IMR-90 (cell line): Measurements from ENCODE around the gene ZFP90. TPM values are rescaled to one million over a fixed set of nuclear protein-coding genes. Genes with fewer than 3 reads are reported as not detected.

Source experiments
- ATAC-seq: fragments of 200-7000 bp; cut with Tn5 transposase; 2 replicates; pipeline ENCODE4 v1.9.1; 2020; ENCODE audit warnings: low read depth, mild to moderate bottlenecking, moderate library complexity
- BruUV-seq: library from RNA; stranded (reverse); fragments of 400-500 nt; replicated peaks from 2 replicates; lab custom pipeline; 2021; lab: Mats Ljungman, UMichigan
- CTCF ChIA-PET: fragments of 300-600 bp; formaldehyde crosslinking; extraction: SDS; loops from one replicate; lab custom pipeline; 2021; ENCODE audit warnings: antibody characterized with exemption; lab: Yijun Ruan, JAX
- POLR2A ChIA-PET: fragments of 300-600 bp; sonication (Branson Sonifier 250); formaldehyde crosslinking; loops from one replicate; lab custom pipeline; 2022; ENCODE audit warnings: antibody characterized with exemption; ENCODE audit not compliant: unreplicated experiment; lab: Charles Lee
- DNase-seq: peaks from one replicate; pipeline ENCODE4 v3.0.0; 2013
- H2AFZ ChIP-seq: replicated peaks from 2 replicates; pipeline ENCODE3; 2013; ENCODE audit warnings: low read length, mild to moderate bottlenecking; ENCODE audit not compliant: poor library complexity
- H2AK5ac ChIP-seq: 2 replicates; pipeline ENCODE4 v1.6.1; 2013; ENCODE audit warnings: low read depth, low read length, inconsistent platforms
- H2AK9ac ChIP-seq: replicated peaks from 2 replicates; pipeline ENCODE3; 2013; ENCODE audit warnings: mild to moderate bottlenecking, low read depth, low read length, moderate library complexity; ENCODE audit not compliant: poor library complexity
- H2BK120ac ChIP-seq: 2 replicates; pipeline ENCODE4 v1.6.1; 2013; ENCODE audit warnings: low read depth, low read length, inconsistent platforms
- H2BK15ac ChIP-seq: 3 replicates; pipeline ENCODE4 v1.6.1; 2013; ENCODE audit warnings: low read depth, low read length, inconsistent platforms
- H2BK20ac ChIP-seq: 2 replicates; pipeline ENCODE4 v1.6.1; 2013; ENCODE audit warnings: low read depth, mild to moderate bottlenecking, inconsistent platforms, low read length, moderate library complexity
- H2BK5ac ChIP-seq: 2 replicates; pipeline ENCODE4 v1.6.1; 2013; ENCODE audit warnings: mild to moderate bottlenecking, low read depth, low read length, inconsistent platforms; ENCODE audit not compliant: poor library complexity, severe bottlenecking
- H3K14ac ChIP-seq: replicated peaks from 2 replicates; pipeline ENCODE4 v1.6.1; 2013; ENCODE audit warnings: low read depth, low read length, inconsistent platforms
- H3K18ac ChIP-seq: 2 replicates; pipeline ENCODE4 v1.6.1; 2013; ENCODE audit warnings: low read depth, low read length, control low read depth
- H3K23ac ChIP-seq: 2 replicates; pipeline ENCODE4 v1.6.1; 2013; ENCODE audit warnings: low read depth, low read length, inconsistent platforms
- H3K27ac ChIP-seq: 2 replicates; pipeline ENCODE4 v1.5.1; 2013; ENCODE audit warnings: mild to moderate bottlenecking, control low read depth, low read length; ENCODE audit not compliant: insufficient read depth
- H3K27me3 ChIP-seq: 2 replicates; pipeline ENCODE4 v1.6.1; 2013; ENCODE audit warnings: low read length; ENCODE audit not compliant: control insufficient read depth, insufficient read depth
- H3K36me3 ChIP-seq: 2 replicates; pipeline ENCODE4 v1.6.1; 2013; ENCODE audit warnings: low read length, mixed read lengths; ENCODE audit not compliant: control insufficient read depth, insufficient read depth
- H3K4ac ChIP-seq: 2 replicates; pipeline ENCODE4 v1.6.1; 2013; ENCODE audit warnings: low read depth, low read length, inconsistent platforms
- H3K4me1 ChIP-seq: 2 replicates; pipeline ENCODE4 v1.6.1; 2013; ENCODE audit warnings: low read length, mixed read lengths; ENCODE audit not compliant: control insufficient read depth, insufficient read depth
- H3K4me2 ChIP-seq: 2 replicates; pipeline ENCODE4 v1.6.1; 2013; ENCODE audit warnings: low read depth, mild to moderate bottlenecking, control low read depth, low read length, moderate library complexity
- H3K4me3 ChIP-seq: 2 replicates; pipeline ENCODE4 v1.5.1; 2013; ENCODE audit warnings: low read depth, mild to moderate bottlenecking, control low read depth, low read length, moderate library complexity; ENCODE audit not compliant: insufficient read depth
- H3K56ac ChIP-seq: 2 replicates; pipeline ENCODE4 v1.6.1; 2013; ENCODE audit warnings: low read length, inconsistent platforms; ENCODE audit not compliant: insufficient read depth; ENCODE audit errors: extremely low read depth
- H3K79me1 ChIP-seq, 2 experiments: 2 replicates each; pipeline ENCODE4 v1.6.1; 2013; ENCODE audit warnings: low read length in 2 of 2, inconsistent platforms in 1 of 2, low read depth in 1 of 2
- H3K9ac ChIP-seq: 2 replicates; pipeline ENCODE4 v1.6.1; 2013; ENCODE audit warnings: low read depth, low read length, control low read depth
- H3K9me1 ChIP-seq: 2 replicates; pipeline ENCODE4 v1.6.1; 2013; ENCODE audit warnings: low read length, inconsistent platforms; ENCODE audit not compliant: insufficient read depth
- H3K9me3 ChIP-seq: 2 replicates; pipeline ENCODE4 v1.6.1; 2013; ENCODE audit warnings: low read length; ENCODE audit not compliant: control insufficient read depth, insufficient read depth
- H4K20me1 ChIP-seq: 2 replicates; pipeline ENCODE4 v1.6.1; 2013; ENCODE audit warnings: low read length, inconsistent platforms; ENCODE audit not compliant: insufficient read depth
- H4K5ac ChIP-seq: 2 replicates; pipeline ENCODE4 v1.6.1; 2013; ENCODE audit warnings: mild to moderate bottlenecking, low read depth, low read length, control low read depth
- H4K8ac ChIP-seq, 2 experiments: 2 replicates each; pipeline ENCODE4 v1.6.1; 2013; ENCODE audit warnings: low read depth in 2 of 2, low read length in 2 of 2, control low read depth in 1 of 2, inconsistent platforms in 1 of 2
- H4K91ac ChIP-seq: 2 replicates; pipeline ENCODE4 v1.6.1; 2013; ENCODE audit warnings: low read depth, low read length, inconsistent platforms; ENCODE audit not compliant: insufficient read depth
- BHLHE40 ChIP-seq: fragments of 150-350 bp; IDR thresholded peaks from 2 replicates; pipeline ENCODE4 v1.6.1; 2016; ENCODE audit warnings: mild to moderate bottlenecking, low read depth, low read length
- USF2 ChIP-seq: fragments of 150-350 bp; IDR thresholded peaks from 2 replicates; pipeline ENCODE4 v1.6.1; 2017; ENCODE audit warnings: mild to moderate bottlenecking, antibody characterized with exemption, low read length, low read depth
- WGBS, 2 experiments: methylation state at CpG; one replicate each; pipeline versions ENCODE4 v1.1.5 to v1.1.7; 2013; ENCODE audit warnings: missing lambda C conversion rate in 2 of 2; ENCODE audit not compliant: insufficient read length in 1 of 2; ENCODE audit errors: extremely low coverage in 2 of 2; 5-methylcytosine and 5-hydroxymethylcytosine counted together
- dilution Hi-C: fragments of 300-500 bp; cut with HindIII; formaldehyde crosslinking; loops from one replicate; pipeline ENCODE4 v1.14.3; 2018; ENCODE audit warnings: low sequenced_read_pairs; ENCODE audit not compliant: unreplicated experiment
- in situ Hi-C: fragments of 300-500 bp; cut with MboI; formaldehyde crosslinking; loops from 3 replicates; pipeline ENCODE4 v1.14.3; 2019; ENCODE audit warnings: low sequenced_read_pairs, inconsistent platforms, mixed read lengths
- intact Hi-C: fragments of 100-400 bp; cut with micrococcal nuclease; formaldehyde crosslinking; loops from 2 replicates; pipeline ENCODE4 v1.10.0; 2022
- polyA plus RNA-seq, 3 experiments: library from polyadenylated mRNA; depleted of rRNA; stranded (reverse); fragments of >200 nt; gene quantifications; 2 replicates each; pipeline ENCODE4 v1.2.3, GENCODE V29; 2012; ENCODE audit warnings: low replicate concordance in 1 of 3
- total RNA-seq: library from RNA; depleted of rRNA; stranded (reverse); fragments of >200 nt; gene quantifications from 2 replicates; pipeline ENCODE4 v1.2.3, GENCODE V29; 2012

Gene ZFP90
- total and polyA plus RNA-seq, 2 of the 4 experiments (the other 2 are of a cell fraction) = 7.3 to 22.6 TPM

- Histone ChIP-seq H2AK9ac (peak overlapping the region; percentile 12), H3K9me1 (0 out of 2 replicates have a peak, but pooled peaks cover 3% of the 10 kb centered on the region), H2AK5ac (no peak overlapping the region), H3K14ac (no peak overlapping the region), H3K27ac (no peak overlapping the region), H3K27me3 (no peaks in the 10 kb centered on the region), H3K4me3 (peak overlapping the region; percentile 54), H3K4ac (no peak overlapping the region), H3K9me3 (no peaks in the 10 kb centered on the region), H2BK5ac (no peak overlapping the region), H2AFZ (peak overlapping the region; percentile 99), H3K23ac (no peak overlapping the region), H3K4me2 (peak overlapping the region; percentile 94), H4K8ac (peak overlapping the region in 1 of 2 experiments; percentile 83; a peak in 1 of 4 replicates), H4K5ac (no peak overlapping the region), H3K4me1 (0 out of 2 replicates have a peak, but pooled peaks cover 3% of the 10 kb centered on the region), H2BK15ac (0 out of 3 replicates have a peak overlapping the region, but pooled peaks have one; percentile 10), H4K91ac (no peak overlapping the region), H3K56ac (no peak overlapping the region), H3K18ac (no peak overlapping the region), H3K36me3 (no peaks in the 10 kb centered on the region), H4K20me1 (no peaks in the 10 kb centered on the region), H2BK120ac (no peak overlapping the region), H3K9ac (peak overlapping the region; percentile 49; the same call in 1 of the 2 replicates), H3K79me1 (peaks cover 0 to 4% of the 10 kb centered on the region in 2 experiments; a peak in 1 of 4 replicates), H2BK20ac (no peak overlapping the region)
- intact Hi-C loops (loop anchor here (5.0 kb wide), 1 partner anchor 373 kb away; no protein-coding TSS in a partner anchor), dilution Hi-C loops (no loop called here), in situ Hi-C loops (loop anchor here (5.0 kb wide), 1 partner anchor 593 kb away; no protein-coding TSS in a partner anchor)
- peak; percentile 16 for ATAC-seq
- CTCF ChIA-PET = interaction anchor here (1.0 to 1.5 kb wide), 2 partner anchors 9 to 61 kb away, joined by 3 read pairs; no protein-coding TSS in a partner anchor
- TF ChIP-seq USF2 (no peak), BHLHE40 (no peak)
- POLR2A ChIA-PET = no interaction called here
- 47% methylated on average over 3 of the region's 13 CpGs; no CpG with 5 or more reads in 1 of the 2 experiments for WGBS, 2 experiments
- DNase-seq = no peak
- BruUV-seq = no TSS peak
Observed at GRCh38 chr16:68529608-68529930, 9.5 kb upstream of the ZFP90 start.
